Heart left ventricle (tissue), 13 donors: ENCODE measurements around the gene ZNF837.

Source experiments
- CTCF ChIP-seq, 12 donors: fragments of 200-600 bp; sonication (generic) in 4 of 12; IDR thresholded peaks; one replicate each; pipeline versions ENCODE4 v1.5.0 to v1.8.0; 2018 to 2022; ENCODE audit warnings: antibody characterized with exemption in 12 of 12, mild to moderate bottlenecking in 5 of 12
- POLR2A ChIP-seq, 2 donors: fragments of 450-650 bp; IDR thresholded peaks; one replicate each; pipeline ENCODE4 v1.6.1; 2017; ENCODE audit warnings: antibody characterized with exemption in 2 of 2, mild to moderate bottlenecking in 2 of 2, moderate library complexity in 2 of 2
- donor health status: ischemic (EF 13 %, LVEDD 7.1; RV severe dilation, severe dysfunction).
- donor health status: DM: no; HTN: yes; CAD: no.
- donor health status: DM: no; HTN: no; CAD: no.
- donor health status: ischemic (EF 25% LVEDD 6.9; RV normal size, moderate dysfunction).
- donor health status: ischemic (EF 25% LVEDD 5.7; RV mildly dilated, moderate dysfunction).
- donor health status: ischemic (EF 35%, LVEDD 5.7; RV mildly dilated, moderate dysfunction).
- donor health status: nonischemic (EF 11% LVEDD 7.7; RV severe dilation, severe dysfunction).
- donor health status: DM: yes; HTN: yes; CAD: no.
- donor health status: PGD.
- donor health status: ischemic (EF 29% LVEDD 5.4; RV normal size, mild dysfunction).
- donor health status: nonischemic (EF 23%, LVEDD 6.1; RV moderate dilation, normal function).

- TF ChIP-seq CTCF (IDR thresholded peaks at IDR 0.05), result no peak
- no peak for TF ChIP-seq POLR2A (IDR thresholded peaks at IDR 0.05)
Observed at GRCh38 chr19:58345558-58345957, 35.3 kb downstream of the ZNF837 start.
